HEK293T (cell line): Measurements from ENCODE around the gene RHCE.

Source experiments
- BHLHE40 ChIP-seq: fragments of 450-650 bp; IDR thresholded peaks from 2 replicates; pipeline ENCODE4 v1.6.1; 2016; ENCODE audit warnings: mild to moderate bottlenecking, moderate library complexity, borderline replicate concordance
- ELF4 ChIP-seq: fragments of 450-650 bp; IDR thresholded peaks from 2 replicates; pipeline ENCODE4 v1.6.1; 2017; ENCODE audit warnings: antibody characterized with exemption
- FOXA1 ChIP-seq: fragments of 450-650 bp; IDR thresholded peaks from 2 replicates; pipeline ENCODE4 v1.6.1; 2016; ENCODE audit warnings: mild to moderate bottlenecking
- FOXK2 ChIP-seq: fragments of 450-650 bp; IDR thresholded peaks from 2 replicates; pipeline ENCODE4 v1.6.1; 2016; ENCODE audit warnings: mild to moderate bottlenecking
- FOXM1 ChIP-seq: fragments of 450-650 bp; IDR thresholded peaks from 2 replicates; pipeline ENCODE4 v1.6.1; 2017; ENCODE audit warnings: mild to moderate bottlenecking, borderline replicate concordance
- SUZ12 ChIP-seq: fragments of 450-650 bp; IDR thresholded peaks from 2 replicates; pipeline ENCODE4 v1.6.1; 2016; ENCODE audit warnings: mild to moderate bottlenecking
- TF ChIP-seq, protein P1 (sequence below): fragments of 450-650 bp; IDR thresholded peaks from 2 replicates; pipeline ENCODE4 v1.6.1; 2016

DNA sequence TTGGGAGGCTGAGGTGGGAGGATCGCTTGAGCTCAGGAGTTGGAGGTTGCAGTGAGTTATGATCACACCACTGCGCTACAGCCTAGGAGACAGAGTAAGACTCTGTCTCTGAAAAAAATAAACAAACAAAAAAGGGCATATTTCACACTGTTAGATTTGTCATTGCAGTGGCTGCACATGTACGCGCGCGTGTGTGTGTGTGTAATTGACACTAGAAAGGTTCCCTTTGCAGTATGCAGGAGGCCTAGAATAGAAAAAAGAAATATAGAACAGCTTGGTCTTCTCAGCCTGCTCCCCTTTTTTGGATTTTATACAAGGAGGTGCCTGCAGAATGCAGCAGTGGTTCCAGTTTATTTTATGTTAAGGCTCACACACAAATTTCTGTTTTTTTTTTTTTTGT lies 18.7 kb upstream of the RHCE start:
- TF ChIP-seq SUZ12 (no peak), BHLHE40 (no peak), FOXK2 (no peak), ELF4 (no peak), FOXM1 (no peak), FOXA1 (no peak)
- TF ChIP-seq, protein P1, sequence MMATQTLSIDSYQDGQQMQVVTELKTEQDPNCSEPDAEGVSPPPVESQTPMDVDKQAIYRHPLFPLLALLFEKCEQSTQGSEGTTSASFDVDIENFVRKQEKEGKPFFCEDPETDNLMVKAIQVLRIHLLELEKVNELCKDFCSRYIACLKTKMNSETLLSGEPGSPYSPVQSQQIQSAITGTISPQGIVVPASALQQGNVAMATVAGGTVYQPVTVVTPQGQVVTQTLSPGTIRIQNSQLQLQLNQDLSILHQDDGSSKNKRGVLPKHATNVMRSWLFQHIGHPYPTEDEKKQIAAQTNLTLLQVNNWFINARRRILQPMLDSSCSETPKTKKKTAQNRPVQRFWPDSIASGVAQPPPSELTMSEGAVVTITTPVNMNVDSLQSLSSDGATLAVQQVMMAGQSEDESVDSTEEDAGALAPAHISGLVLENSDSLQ, result no peak
